Neural cell (in vitro differentiated cells): ENCODE results near the gene AKAP8L.

Experiments
- CTCF ChIP-seq: fragments of 450-650 bp; IDR thresholded peaks from 2 replicates; pipeline ENCODE4 v1.5.1; 2014; ENCODE audit warnings: antibody characterized with exemption, mild to moderate bottlenecking, moderate library complexity; ENCODE audit not compliant: poor library complexity, severe bottlenecking
- RAD21 ChIP-seq: fragments of 450-650 bp; conservative IDR thresholded peaks from 2 replicates; pipeline ENCODE4 v1.6.1; 2014; ENCODE audit warnings: antibody characterized with exemption, mild to moderate bottlenecking, moderate library complexity
- REST ChIP-seq: IDR thresholded peaks from 2 replicates; pipeline ENCODE4 v1.6.1; 2012; ENCODE audit warnings: borderline replicate concordance

GRCh38 chr19:15467734-15468214 is 49.0 kb upstream of the AKAP8L start:
- TF ChIP-seq RAD21 (no peak), REST (no peak), CTCF (no peak)
